ENCODE results near the gene SNX10. TPM values are rescaled to one million over a fixed set of nuclear protein-coding genes. Genes with fewer than 3 reads are reported as not detected.

SNX10 gene
- total and polyA plus RNA-seq, 2 experiments from 2014 or later: 3.3 to 9.3 TPM

DNA sequence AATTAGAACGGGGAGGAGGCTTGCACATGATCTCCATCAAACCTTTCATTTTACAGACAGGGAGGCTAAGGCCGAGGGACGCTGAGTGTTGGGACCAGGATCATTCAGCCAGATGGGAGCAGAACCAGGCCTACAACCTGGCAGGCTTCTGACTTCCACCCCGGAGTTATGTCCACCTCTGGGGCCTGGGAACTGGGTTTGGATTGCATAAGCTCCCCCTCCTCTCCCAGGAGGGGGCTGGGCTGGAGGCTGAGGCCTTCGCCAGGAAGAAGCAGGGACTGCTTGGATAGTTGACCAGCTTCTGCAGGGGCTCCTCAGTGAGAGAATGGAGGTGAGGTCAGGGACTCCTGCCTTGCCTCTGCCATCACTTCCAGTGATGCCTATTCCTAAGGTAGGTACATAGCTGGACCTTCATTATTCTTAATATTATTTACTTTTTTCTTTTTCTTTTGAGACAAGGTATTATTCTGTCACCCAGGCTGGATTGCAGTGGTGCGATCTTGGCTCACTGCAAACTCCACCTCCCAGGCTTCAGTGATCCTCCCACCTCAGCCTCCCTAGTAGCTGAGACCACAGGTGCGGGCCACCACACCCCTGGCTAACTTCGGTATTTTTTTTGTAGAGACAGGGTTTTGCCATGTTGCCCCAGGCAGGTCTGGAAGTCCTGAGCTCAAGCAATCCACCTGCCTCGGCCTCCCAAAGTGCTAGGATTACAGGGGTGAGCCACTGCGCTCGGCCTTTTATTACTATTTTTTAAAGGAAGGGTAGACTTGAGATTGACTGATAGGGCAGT is 1.3 kb downstream of the SNX10 start:
- Histone ChIP-seq H3K27ac (no peak overlapping the region), H3K36me3 (no peaks in the 10 kb centered on the region), H3K4me3 (no peak overlapping the region), H3K4me1 (ENCODE audit: low read depth) (no peaks in the 10 kb centered on the region), H3K9me3 (ENCODE audit: low read depth) (no peaks in the 10 kb centered on the region), H3K27me3 (no peaks in the 10 kb centered on the region)
- TF ChIP-seq, protein P1, sequence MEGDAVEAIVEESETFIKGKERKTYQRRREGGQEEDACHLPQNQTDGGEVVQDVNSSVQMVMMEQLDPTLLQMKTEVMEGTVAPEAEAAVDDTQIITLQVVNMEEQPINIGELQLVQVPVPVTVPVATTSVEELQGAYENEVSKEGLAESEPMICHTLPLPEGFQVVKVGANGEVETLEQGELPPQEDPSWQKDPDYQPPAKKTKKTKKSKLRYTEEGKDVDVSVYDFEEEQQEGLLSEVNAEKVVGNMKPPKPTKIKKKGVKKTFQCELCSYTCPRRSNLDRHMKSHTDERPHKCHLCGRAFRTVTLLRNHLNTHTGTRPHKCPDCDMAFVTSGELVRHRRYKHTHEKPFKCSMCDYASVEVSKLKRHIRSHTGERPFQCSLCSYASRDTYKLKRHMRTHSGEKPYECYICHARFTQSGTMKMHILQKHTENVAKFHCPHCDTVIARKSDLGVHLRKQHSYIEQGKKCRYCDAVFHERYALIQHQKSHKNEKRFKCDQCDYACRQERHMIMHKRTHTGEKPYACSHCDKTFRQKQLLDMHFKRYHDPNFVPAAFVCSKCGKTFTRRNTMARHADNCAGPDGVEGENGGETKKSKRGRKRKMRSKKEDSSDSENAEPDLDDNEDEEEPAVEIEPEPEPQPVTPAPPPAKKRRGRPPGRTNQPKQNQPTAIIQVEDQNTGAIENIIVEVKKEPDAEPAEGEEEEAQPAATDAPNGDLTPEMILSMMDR (IDR thresholded peaks at IDR 0.05; ENCODE audit: low read depth, low read length): no peak
- DNase-seq (ENCODE audit: low read depth in 1 of 2, low spot score in 1 of 2): no peak

DNA sequence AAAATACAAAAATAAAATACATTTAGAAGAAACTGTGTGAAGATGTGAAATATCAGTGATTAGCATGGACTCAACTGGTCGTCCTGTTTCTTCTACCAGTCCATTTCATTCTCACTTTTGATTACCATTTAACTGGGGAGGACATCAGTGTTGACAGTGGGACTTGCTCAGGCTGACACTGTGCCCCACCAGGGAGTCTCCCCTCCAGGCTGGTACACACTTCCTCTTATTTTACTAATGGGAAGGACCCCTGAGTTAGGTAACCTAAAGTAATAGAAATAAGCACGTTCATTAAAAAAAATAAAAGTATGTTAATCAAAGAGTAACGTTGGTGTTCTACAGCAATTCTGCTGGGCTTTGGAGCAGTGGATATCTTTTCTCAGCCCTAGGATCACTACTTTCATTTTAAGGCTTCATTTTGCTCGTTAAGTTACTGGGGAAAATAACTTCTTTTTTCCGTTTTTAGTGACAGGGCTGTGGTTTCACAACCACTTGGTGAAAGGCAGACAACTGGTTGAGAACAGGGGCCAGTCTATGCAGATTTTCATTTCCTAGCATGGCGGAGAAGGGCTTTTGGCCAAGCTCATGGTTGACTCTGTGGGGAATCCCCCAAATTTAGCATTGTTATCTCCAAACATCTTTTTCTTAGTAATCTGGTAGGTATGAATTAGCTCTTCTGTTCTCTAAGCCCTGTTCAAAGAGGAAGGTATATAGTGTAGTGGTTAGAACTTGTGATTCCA is 2.1 kb downstream of the SNX10 start:
- DNase-seq (ENCODE audit: low read depth in 1 of 2, low spot score in 1 of 2): no peak
- Histone ChIP-seq H3K4me3 (no peak overlapping the region), H3K9me3 (ENCODE audit: low read depth) (no peaks in the 10 kb centered on the region), H3K27ac (no peak overlapping the region), H3K4me1 (ENCODE audit: low read depth) (no peaks in the 10 kb centered on the region), H3K36me3 (no peaks in the 10 kb centered on the region), H3K27me3 (no peaks in the 10 kb centered on the region)
- TF ChIP-seq, protein P1 (IDR thresholded peaks at IDR 0.05; ENCODE audit: low read depth, low read length): no peak

DNA sequence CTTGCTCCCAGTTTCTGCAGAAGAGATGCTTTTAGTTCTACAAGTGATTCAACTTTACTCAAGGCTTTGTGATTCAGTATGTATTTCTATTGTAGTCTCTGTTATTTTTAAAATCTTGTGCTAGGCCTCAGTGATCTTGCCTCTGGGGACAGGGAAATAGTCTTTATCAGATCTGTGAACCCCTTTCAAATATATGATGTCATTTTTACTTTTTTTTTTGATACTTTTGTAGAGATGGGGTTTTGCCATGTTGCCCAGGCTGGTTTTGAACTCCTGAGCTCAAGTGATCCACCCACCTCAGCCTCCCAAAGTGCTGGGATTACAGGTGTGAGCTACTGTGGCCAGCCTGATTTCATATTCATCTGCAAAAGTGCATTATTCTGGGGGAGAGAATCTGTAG is 3.4 kb downstream of the SNX10 start:
- DNase-seq (ENCODE audit: low read depth in 1 of 2, low spot score in 1 of 2): no peak
- no peaks in the 10 kb centered on the region for H3K27me3 ChIP-seq
- no peaks in the 10 kb centered on the region for H3K9me3 ChIP-seq (ENCODE audit: low read depth)
- TF ChIP-seq, protein P1 (IDR thresholded peaks at IDR 0.05; ENCODE audit: low read depth, low read length): no peak
- H3K36me3 ChIP-seq: no peaks in the 10 kb centered on the region
- no peak overlapping the region for H3K4me3 ChIP-seq
- no peak overlapping the region for H3K27ac ChIP-seq
- no peaks in the 10 kb centered on the region for H3K4me1 ChIP-seq (ENCODE audit: low read depth)

DNA sequence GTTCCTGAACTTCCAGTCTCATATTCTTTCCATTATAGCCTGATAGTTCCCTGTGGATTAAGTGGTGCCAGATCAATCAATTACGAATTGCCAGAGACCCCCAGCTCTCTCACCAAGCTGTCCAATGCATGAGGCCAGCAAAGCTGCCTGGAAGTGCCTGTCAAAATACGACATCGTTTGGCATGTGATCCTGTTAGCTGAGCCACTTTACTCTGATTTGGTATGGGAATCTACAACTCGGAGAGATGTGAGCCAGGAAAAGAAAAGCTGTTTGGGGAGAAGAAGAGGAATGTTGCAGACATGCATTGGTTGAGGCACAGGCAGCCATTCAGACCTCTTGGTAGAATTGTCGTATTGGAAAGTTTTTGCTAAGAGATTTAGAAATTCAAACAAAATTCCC is 3.9 kb downstream of the SNX10 start:
- TF ChIP-seq, protein P1 (IDR thresholded peaks at IDR 0.05; ENCODE audit: low read depth, low read length): no peak
- H3K27me3 ChIP-seq: no peaks in the 10 kb centered on the region
- H3K9me3 ChIP-seq (ENCODE audit: low read depth): no peaks in the 10 kb centered on the region
- H3K27ac ChIP-seq: no peak overlapping the region
- H3K4me1 ChIP-seq (ENCODE audit: low read depth): no peaks in the 10 kb centered on the region
- no peak overlapping the region for H3K4me3 ChIP-seq
- no peak for DNase-seq (ENCODE audit: low read depth in 1 of 2, low spot score in 1 of 2)
- H3K36me3 ChIP-seq: no peaks in the 10 kb centered on the region

DNA sequence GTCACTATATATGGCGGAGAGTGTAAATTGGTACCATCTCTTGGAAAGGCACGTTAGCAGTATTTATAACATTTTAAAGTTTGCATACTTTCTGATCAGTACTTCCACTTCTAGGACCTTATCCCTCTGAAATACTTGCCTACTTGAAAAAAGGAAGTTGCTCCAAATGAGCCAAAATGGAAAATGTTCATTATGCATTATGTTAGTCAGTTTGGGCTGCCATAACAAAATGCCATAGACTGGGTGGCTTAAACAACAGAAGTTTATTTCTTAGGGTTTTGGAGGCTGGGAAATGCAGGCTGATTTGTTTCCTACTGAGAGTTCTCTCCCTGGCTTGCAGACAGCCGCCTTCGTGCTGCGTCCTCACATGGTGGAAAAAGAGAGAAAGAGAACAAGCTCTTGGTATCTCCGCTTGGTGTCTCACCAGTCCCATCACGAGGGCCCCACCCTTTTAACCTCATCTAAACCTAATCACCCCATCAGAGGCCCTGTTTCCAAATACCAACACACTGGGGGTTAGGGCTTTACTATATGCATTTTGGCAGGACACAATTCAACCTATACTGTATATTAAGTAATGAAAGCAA is 6.9 kb downstream of the SNX10 start:
- no peak overlapping the region for H3K27ac ChIP-seq

More for the DNA sequence above, 6.9 kb downstream of the SNX10 start:
- DNase-seq (ENCODE audit: low read depth in 1 of 2, low spot score in 1 of 2): no peak
- no peaks in the 10 kb centered on the region for H3K4me1 ChIP-seq (ENCODE audit: low read depth)
- no peaks in the 10 kb centered on the region for H3K9me3 ChIP-seq (ENCODE audit: low read depth)
- TF ChIP-seq, protein P1 (IDR thresholded peaks at IDR 0.05; ENCODE audit: low read depth, low read length): no peak
- H3K36me3 ChIP-seq: no peaks in the 10 kb centered on the region
- H3K4me3 ChIP-seq: no peak overlapping the region
- H3K27me3 ChIP-seq: no peaks in the 10 kb centered on the region
